Esophagus muscularis mucosa (tissue), 4 donors: Measurements from ENCODE around the gene PDSS2. TPM values are rescaled to one million over a fixed set of nuclear protein-coding genes. Genes with fewer than 3 reads are reported as not detected.
"Not testable (repeated sequence)": the region's sequence is repeated elsewhere in the genome, so short reads cannot be mapped to it uniquely, and the experiment has no call there.

ENCODE experiments used
- DNase-seq: peaks from one replicate; pipeline ENCODE4 v3.0.0-alpha.2; 2017; ENCODE audit errors: extremely low spot score
- H3K27ac ChIP-seq, 4 donors: fragments of 200-600 bp; sonication (generic); replicated peaks in 1 of 4; 1 replicate in 3 of 4; 2 replicates in 1 of 4; pipeline ENCODE4 v1.5.1; 2016 to 2019; ENCODE audit warnings: mild to moderate bottlenecking in 1 of 4
- H3K27me3 ChIP-seq, 4 donors: fragments of 200-600 bp; sonication (generic); one replicate each; pipeline versions ENCODE4 v1.5.1 to v1.6.0; 2016 to 2019
- H3K36me3 ChIP-seq, 4 donors: fragments of 200-600 bp; sonication (generic); one replicate each; pipeline ENCODE4 v1.5.1; 2016 to 2019
- H3K4me1 ChIP-seq, 4 donors: fragments of 200-600 bp; sonication (generic); one replicate each; pipeline ENCODE4 v1.5.1; 2016 to 2019
- H3K4me3 ChIP-seq, 4 donors: fragments of 200-600 bp; sonication (generic); 1 replicate in 2 of 4; 2 replicates in 2 of 4; pipeline ENCODE4 v1.5.1; 2016 to 2019; ENCODE audit warnings: mild to moderate bottlenecking in 4 of 4, moderate library complexity in 1 of 4
- H3K9me3 ChIP-seq, 4 donors: fragments of 200-600 bp; sonication (generic); 1 replicate in 3 of 4; 2 replicates in 1 of 4; pipeline ENCODE4 v1.5.1; 2016 to 2019
- EP300 ChIP-seq: sonication (generic); formaldehyde crosslinking; IDR thresholded peaks from one replicate; pipeline ENCODE4 v1.6.1; 2017; ENCODE audit warnings: antibody characterized with exemption
- POLR2A ChIP-seq: fragments of 450-650 bp; IDR thresholded peaks from one replicate; pipeline ENCODE4 v1.6.1; 2017; ENCODE audit warnings: antibody characterized with exemption, moderate library complexity, mild to moderate bottlenecking, low read depth
- POLR2AphosphoS5 ChIP-seq, 2 donors: sonication (generic); formaldehyde crosslinking; IDR thresholded peaks; one replicate each; pipeline ENCODE4 v1.6.1; 2017; ENCODE audit warnings: antibody characterized with exemption in 2 of 2
- WGBS: methylation state at CpG from one replicate; pipeline ENCODE4 v1.1.5; 2018; 5-methylcytosine and 5-hydroxymethylcytosine counted together
- intact Hi-C: fragments of 100-400 bp; cut with DNase I; formaldehyde crosslinking; loops from one replicate; pipeline ENCODE4 v1.15.1; 2023
- total RNA-seq, 4 donors: library from RNA; depleted of rRNA; stranded (reverse); fragments of >200 nt; gene quantifications; one replicate each; pipeline versions ENCODE4 v1.1.0 to v1.2.1, GENCODE V29; 2016
- TF ChIP-seq, protein P1 (sequence below), 3 experiments: fragments of 200-600 bp in 2 of 3; fragments of 450-650 bp in 1 of 3; sonication (generic) in 2 of 3; IDR thresholded peaks; one replicate each; pipeline ENCODE4 v1.5.1; 2017 to 2019; ENCODE audit warnings: antibody characterized with exemption in 3 of 3, mild to moderate bottlenecking in 2 of 3, moderate library complexity in 1 of 3

Gene PDSS2
- total RNA-seq, 4 donors from 2014 or later = 6.6 to 10.8 (median 8.7) TPM

- Histone ChIP-seq H3K27ac (no peak overlapping the region), H3K36me3 (no peaks in the 10 kb centered on the region), H3K4me1 (no peaks in the 10 kb centered on the region), H3K9me3 (no peaks in the 10 kb centered on the region), H3K27me3 (no peaks in the 10 kb centered on the region), H3K4me3 (no peak overlapping the region)
- intact Hi-C loops = no loop called here
- no peak for DNase-seq
- TF ChIP-seq POLR2A (no peak), EP300 (no peak)
Observed at GRCh38 chr6:107383705-107384104, 75.7 kb downstream of the PDSS2 start.

DNA sequence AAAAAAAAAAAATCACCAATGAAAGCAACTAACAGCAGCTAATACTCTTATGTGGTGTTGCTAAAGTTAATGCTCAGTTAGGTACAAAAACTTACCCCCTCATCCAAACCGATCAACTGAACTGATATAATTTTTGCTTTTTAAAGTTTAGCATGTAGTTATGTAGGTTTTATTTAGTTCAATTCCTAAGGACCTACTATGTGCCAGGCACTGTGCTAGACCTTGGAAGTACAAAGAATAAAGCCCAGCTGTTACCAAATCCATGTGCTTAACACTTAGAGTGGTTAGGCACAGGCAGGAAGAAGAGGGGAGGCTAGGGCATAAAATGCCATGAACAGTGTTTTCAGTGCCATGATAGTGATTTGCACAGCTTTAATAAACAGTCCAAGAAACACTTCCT is 85.1 kb downstream of the PDSS2 start:
- no peak for DNase-seq
- no peaks in the 10 kb centered on the region for H3K4me1 ChIP-seq
- H3K36me3 ChIP-seq = no peaks in the 10 kb centered on the region
- intact Hi-C loops = no loop called here
- TF ChIP-seq POLR2AphosphoS5 (IDR thresholded peaks at IDR 0.05) = no peak
- TF ChIP-seq EP300 = no peak
- TF ChIP-seq POLR2A = no peak
- TF ChIP-seq, protein P1, sequence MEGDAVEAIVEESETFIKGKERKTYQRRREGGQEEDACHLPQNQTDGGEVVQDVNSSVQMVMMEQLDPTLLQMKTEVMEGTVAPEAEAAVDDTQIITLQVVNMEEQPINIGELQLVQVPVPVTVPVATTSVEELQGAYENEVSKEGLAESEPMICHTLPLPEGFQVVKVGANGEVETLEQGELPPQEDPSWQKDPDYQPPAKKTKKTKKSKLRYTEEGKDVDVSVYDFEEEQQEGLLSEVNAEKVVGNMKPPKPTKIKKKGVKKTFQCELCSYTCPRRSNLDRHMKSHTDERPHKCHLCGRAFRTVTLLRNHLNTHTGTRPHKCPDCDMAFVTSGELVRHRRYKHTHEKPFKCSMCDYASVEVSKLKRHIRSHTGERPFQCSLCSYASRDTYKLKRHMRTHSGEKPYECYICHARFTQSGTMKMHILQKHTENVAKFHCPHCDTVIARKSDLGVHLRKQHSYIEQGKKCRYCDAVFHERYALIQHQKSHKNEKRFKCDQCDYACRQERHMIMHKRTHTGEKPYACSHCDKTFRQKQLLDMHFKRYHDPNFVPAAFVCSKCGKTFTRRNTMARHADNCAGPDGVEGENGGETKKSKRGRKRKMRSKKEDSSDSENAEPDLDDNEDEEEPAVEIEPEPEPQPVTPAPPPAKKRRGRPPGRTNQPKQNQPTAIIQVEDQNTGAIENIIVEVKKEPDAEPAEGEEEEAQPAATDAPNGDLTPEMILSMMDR (IDR thresholded peaks at IDR 0.05) = no peak
- no peak overlapping the region for H3K27ac ChIP-seq
- 100% methylated on average over 1 of the region's 1 CpG for WGBS
- H3K9me3 ChIP-seq = no peaks in the 10 kb centered on the region
- no peak overlapping the region for H3K4me3 ChIP-seq
- H3K27me3 ChIP-seq = no peaks in the 10 kb centered on the region

GRCh38 chr6:107369493-107369892 is 89.9 kb downstream of the PDSS2 start:
- H3K4me1 ChIP-seq = no peaks in the 10 kb centered on the region
- H3K27me3 ChIP-seq = no peaks in the 10 kb centered on the region
- no peak overlapping the region for H3K27ac ChIP-seq
- H3K36me3 ChIP-seq = no peaks in the 10 kb centered on the region
- no peak overlapping the region for H3K4me3 ChIP-seq
- no peak for DNase-seq
- intact Hi-C loops = no loop called here
- WGBS = 85% methylated on average over 1 of the region's 1 CpG
- H3K9me3 ChIP-seq = no peaks in the 10 kb centered on the region
- TF ChIP-seq EP300 = no peak
- TF ChIP-seq, protein P1 (IDR thresholded peaks at IDR 0.05) = no peak
- TF ChIP-seq POLR2AphosphoS5 (IDR thresholded peaks at IDR 0.05) = no peak
- TF ChIP-seq POLR2A = no peak

DNA sequence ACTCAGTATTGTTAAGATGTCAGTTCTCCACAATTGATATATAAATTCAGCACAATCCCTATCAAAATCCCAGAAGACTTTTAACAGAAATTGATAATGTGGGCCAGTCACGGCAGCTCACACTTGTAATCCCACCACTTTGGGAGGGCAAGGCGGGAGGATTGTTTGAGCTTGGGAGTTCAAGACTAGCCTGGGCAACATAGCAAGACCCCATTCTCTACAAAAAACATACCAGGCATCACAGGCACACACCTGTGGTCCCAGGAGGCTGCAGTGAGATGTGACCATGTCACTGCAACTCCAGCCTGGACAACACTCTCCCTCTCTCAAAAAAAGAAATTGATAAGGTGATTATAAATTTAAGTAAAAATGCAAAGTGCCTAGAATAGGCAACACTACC is 90.9 kb downstream of the PDSS2 start:
- Histone ChIP-seq H3K4me1 (no peaks in the 10 kb centered on the region), H3K27me3 (no peaks in the 10 kb centered on the region), H3K9me3 (no peaks in the 10 kb centered on the region), H3K27ac (no peak overlapping the region), H3K4me3 (no peak overlapping the region), H3K36me3 (peaks cover 0 to 4% (median under 1%) of the 10 kb centered on the region in 4 donors)
- TF ChIP-seq, protein P1 (IDR thresholded peaks at IDR 0.05) = no peak
- TF ChIP-seq POLR2A (no peak), POLR2AphosphoS5 (IDR thresholded peaks at IDR 0.05) (no peak), EP300 (no peak)
- intact Hi-C loops = no loop called here
- 90% methylated on average over 2 of the region's 2 CpGs for WGBS
- DNase-seq = no peak

- intact Hi-C loops, H3K27me3 ChIP-seq, H3K27ac ChIP-seq, H3K9me3 ChIP-seq, DNase-seq, H3K4me3 ChIP-seq, H3K4me1 ChIP-seq: not testable (repeated sequence)
- WGBS = 97% methylated on average over 12 of the region's 26 CpGs
- peaks cover 0 to 11% (median 8%) of the 10 kb centered on the region in 4 donors for H3K36me3 ChIP-seq
Observed at GRCh38 chr6:107364173-107364572, 95.2 kb downstream of the PDSS2 start.
